Measurements from ENCODE around the gene RPS15. TPM values are rescaled to one million over a fixed set of nuclear protein-coding genes. Genes with fewer than 3 reads are reported as not detected.

Gene RPS15
- polyA plus RNA-seq, 1 of the 3 experiments (the other 2 are of a cell fraction) = 3,749 TPM

DNA sequence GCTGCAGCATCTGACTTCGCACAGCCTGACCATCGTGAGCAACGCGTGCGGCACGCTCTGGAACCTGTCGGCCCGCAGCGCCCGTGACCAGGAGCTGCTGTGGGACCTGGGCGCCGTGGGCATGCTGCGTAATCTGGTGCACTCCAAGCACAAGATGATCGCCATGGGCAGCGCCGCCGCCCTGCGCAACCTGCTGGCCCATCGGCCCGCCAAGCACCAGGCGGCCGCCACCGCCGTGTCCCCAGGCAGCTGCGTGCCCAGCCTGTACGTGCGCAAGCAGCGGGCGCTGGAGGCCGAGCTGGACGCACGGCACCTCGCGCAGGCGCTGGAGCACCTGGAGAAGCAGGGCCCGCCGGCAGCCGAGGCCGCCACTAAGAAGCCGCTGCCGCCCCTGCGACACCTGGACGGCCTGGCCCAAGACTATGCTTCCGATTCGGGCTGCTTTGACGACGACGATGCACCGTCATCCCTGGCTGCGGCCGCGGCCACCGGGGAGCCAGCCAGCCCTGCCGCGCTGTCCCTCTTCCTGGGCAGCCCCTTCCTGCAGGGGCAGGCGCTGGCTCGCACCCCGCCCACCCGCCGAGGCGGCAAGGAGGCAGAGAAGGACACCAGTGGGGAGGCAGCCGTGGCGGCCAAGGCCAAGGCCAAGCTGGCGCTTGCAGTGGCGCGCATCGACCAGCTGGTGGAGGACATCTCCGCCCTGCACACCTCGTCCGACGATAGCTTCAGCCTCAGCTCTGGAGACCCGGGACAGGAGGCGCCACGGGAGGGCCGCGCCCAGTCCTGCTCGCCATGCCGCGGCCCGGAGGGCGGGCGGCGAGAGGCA lies 27.2 kb downstream of the RPS15 start:
- H3K36me3 ChIP-seq (replicated peaks in 1 of 2; ENCODE audit: control insufficient read depth in 1 of 2, insufficient read depth in 2 of 2, low read length in 1 of 2) = peaks cover 4 to 24% of the 10 kb centered on the region in 2 experiments
- H3K4me2 ChIP-seq = no peak overlapping the region
- H3K9ac ChIP-seq = no peak overlapping the region
- TF ChIP-seq EZH2phosphoT487 (IDR thresholded peaks at IDR 0.05; ENCODE audit: borderline replicate concordance, low read depth) (no peak), TCF12 (IDR thresholded peaks at IDR 0.05) (no peak), POLR2AphosphoS5 (IDR thresholded peaks at IDR 0.05; ENCODE audit: low read depth, low read length) (no peak), RAD21 (IDR thresholded peaks at IDR 0.05; ENCODE audit: low read length) (no peak), SMC3 (IDR thresholded peaks at IDR 0.05; ENCODE audit: low read depth, low read length) (no peak), RFX5 (IDR thresholded peaks at IDR 0.05; ENCODE audit: low read length) (no peak), SIN3A (IDR thresholded peaks at IDR 0.05; ENCODE audit: borderline replicate concordance, low read depth, low read length) (no peak), NRF1 (IDR thresholded peaks at IDR 0.05; ENCODE audit: low read depth, low read length) (no peak), ELF1 (IDR thresholded peaks at IDR 0.05) (no peak), JUND (IDR thresholded peaks at IDR 0.05) (no peak)
- TF ChIP-seq, protein P1, sequence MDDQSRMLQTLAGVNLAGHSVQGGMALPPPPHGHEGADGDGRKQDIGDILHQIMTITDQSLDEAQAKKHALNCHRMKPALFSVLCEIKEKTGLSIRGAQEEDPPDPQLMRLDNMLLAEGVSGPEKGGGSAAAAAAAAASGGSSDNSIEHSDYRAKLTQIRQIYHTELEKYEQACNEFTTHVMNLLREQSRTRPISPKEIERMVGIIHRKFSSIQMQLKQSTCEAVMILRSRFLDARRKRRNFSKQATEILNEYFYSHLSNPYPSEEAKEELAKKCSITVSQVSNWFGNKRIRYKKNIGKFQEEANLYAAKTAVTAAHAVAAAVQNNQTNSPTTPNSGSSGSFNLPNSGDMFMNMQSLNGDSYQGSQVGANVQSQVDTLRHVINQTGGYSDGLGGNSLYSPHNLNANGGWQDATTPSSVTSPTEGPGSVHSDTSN (IDR thresholded peaks at IDR 0.05) = no peak
- TF ChIP-seq, protein P2, sequence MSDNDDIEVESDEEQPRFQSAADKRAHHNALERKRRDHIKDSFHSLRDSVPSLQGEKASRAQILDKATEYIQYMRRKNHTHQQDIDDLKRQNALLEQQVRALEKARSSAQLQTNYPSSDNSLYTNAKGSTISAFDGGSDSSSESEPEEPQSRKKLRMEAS (IDR thresholded peaks at IDR 0.05; ENCODE audit: low read depth) = no peak
- TF ChIP-seq, protein P3, sequence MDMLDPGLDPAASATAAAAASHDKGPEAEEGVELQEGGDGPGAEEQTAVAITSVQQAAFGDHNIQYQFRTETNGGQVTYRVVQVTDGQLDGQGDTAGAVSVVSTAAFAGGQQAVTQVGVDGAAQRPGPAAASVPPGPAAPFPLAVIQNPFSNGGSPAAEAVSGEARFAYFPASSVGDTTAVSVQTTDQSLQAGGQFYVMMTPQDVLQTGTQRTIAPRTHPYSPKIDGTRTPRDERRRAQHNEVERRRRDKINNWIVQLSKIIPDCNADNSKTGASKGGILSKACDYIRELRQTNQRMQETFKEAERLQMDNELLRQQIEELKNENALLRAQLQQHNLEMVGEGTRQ (IDR thresholded peaks at IDR 0.05; ENCODE audit: borderline replicate concordance, low read depth, low read length) = no peak
- H3F3A ChIP-seq (replicated peaks; ENCODE audit: insufficient read depth) = peaks cover 3% of the 10 kb centered on the region
- H3K9me3 ChIP-seq = no peaks in the 10 kb centered on the region
- WGBS (ENCODE audit: low lambda C conversion rate) = 96% methylated on average over 18 of the region's 83 CpGs
- no peak for DNase-seq
- H3K4me3 ChIP-seq (ENCODE audit: low read depth in 2 of 2, low read length in 1 of 2) = no peak overlapping the region
- POLR2A ChIA-PET = interaction anchor here (0.7 kb wide), 1 partner anchor 11 kb away, joined by 5 read pairs; no protein-coding TSS in a partner anchor
- H3K79me2 ChIP-seq (ENCODE audit: insufficient read depth) = no peaks in the 10 kb centered on the region
- H3K27ac ChIP-seq (ENCODE audit: low read depth in 2 of 2, low read length in 1 of 2) = no peak overlapping the region
- no peaks in the 10 kb centered on the region for H3K4me1 ChIP-seq (ENCODE audit: control insufficient read depth in 1 of 2, insufficient read depth in 2 of 2, low read depth in 1 of 2, low read length in 1 of 2)
- no peaks in the 10 kb centered on the region for H3K27me3 ChIP-seq (ENCODE audit: insufficient read depth)
- CTCF ChIA-PET = interaction anchor here (0.6 to 1.2 kb wide), 2 partner anchors 11 to 20 kb away, joined by 3 read pairs; no protein-coding TSS in a partner anchor
- no peak overlapping the region for H2AFZ ChIP-seq (ENCODE audit: low read depth)
- 0 out of 2 replicates have a peak, but pooled peaks cover 4% of the 10 kb centered on the region for H4K20me1 ChIP-seq (ENCODE audit: insufficient read depth)
- no peaks in the 10 kb centered on the region for H3K9me2 ChIP-seq

DNA sequence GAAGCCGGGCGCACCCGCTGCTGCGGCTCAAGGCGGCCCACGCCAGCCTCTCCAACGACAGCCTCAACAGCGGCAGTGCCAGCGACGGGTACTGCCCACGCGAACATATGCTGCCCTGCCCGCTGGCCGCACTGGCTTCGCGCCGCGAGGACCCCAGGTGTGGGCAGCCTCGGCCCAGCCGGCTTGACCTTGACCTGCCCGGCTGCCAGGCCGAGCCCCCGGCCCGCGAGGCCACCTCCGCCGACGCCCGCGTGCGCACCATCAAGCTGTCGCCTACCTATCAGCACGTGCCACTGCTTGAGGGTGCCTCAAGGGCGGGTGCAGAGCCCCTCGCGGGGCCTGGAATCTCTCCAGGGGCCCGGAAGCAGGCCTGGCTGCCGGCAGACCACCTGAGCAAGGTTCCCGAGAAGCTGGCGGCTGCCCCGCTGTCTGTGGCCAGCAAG lies 27.8 kb downstream of the RPS15 start:
- Histone ChIP-seq H2AFZ (ENCODE audit: low read depth) (no peak overlapping the region), H3K27me3 (ENCODE audit: insufficient read depth) (no peaks in the 10 kb centered on the region), H3K9me3 (no peaks in the 10 kb centered on the region), H3K4me1 (ENCODE audit: control insufficient read depth in 1 of 2, insufficient read depth in 2 of 2, low read depth in 1 of 2, low read length in 1 of 2) (no peaks in the 10 kb centered on the region), H3K4me2 (no peak overlapping the region), H3K79me2 (ENCODE audit: insufficient read depth) (peaks cover 2% of the 10 kb centered on the region; the same call in 1 of the 2 replicates), H3K9me2 (no peaks in the 10 kb centered on the region), H3F3A (replicated peaks; ENCODE audit: insufficient read depth) (peaks cover 3% of the 10 kb centered on the region), H4K20me1 (ENCODE audit: insufficient read depth) (0 out of 2 replicates have a peak, but pooled peaks cover 4% of the 10 kb centered on the region), H3K36me3 (replicated peaks in 1 of 2; ENCODE audit: control insufficient read depth in 1 of 2, insufficient read depth in 2 of 2, low read length in 1 of 2) (peaks cover 0 to 20% of the 10 kb centered on the region in 2 experiments), H3K4me3 (ENCODE audit: low read depth in 2 of 2, low read length in 1 of 2) (no peak overlapping the region), H3K27ac (ENCODE audit: low read depth in 2 of 2, low read length in 1 of 2) (no peak overlapping the region), H3K9ac (no peak overlapping the region)
- ChIA-PET CTCF (interaction anchor here (0.6 to 1.2 kb wide), 2 partner anchors 12 to 21 kb away, joined by 3 read pairs; no protein-coding TSS in a partner anchor), POLR2A (interaction anchor here (1.4 kb wide), 1 partner anchor 22 kb away, joined by 3 read pairs; no protein-coding TSS in a partner anchor)
- TF ChIP-seq FOSL2 (IDR thresholded peaks at IDR 0.05; ENCODE audit: borderline replicate concordance, low read depth) (no peak), FOXM1 (IDR thresholded peaks at IDR 0.05; ENCODE audit: low read depth) (no peak), CHD2 (IDR thresholded peaks at IDR 0.05; ENCODE audit: low read length, partially characterized antibody) (no peak), FOXJ3 (CRISPR knock-in tag; IDR thresholded peaks at IDR 0.05) (no peak), RXRA (IDR thresholded peaks at IDR 0.05; ENCODE audit: borderline replicate concordance, low read depth) (no peak), YY1 (IDR thresholded peaks at IDR 0.05; ENCODE audit: low read depth) (no peak), EP300 (IDR thresholded peaks at IDR 0.05; ENCODE audit: borderline replicate concordance in 1 of 2, low read depth in 1 of 2, low read length in 1 of 2) (no peak), SIN3A (IDR thresholded peaks at IDR 0.05; ENCODE audit: borderline replicate concordance, low read depth, low read length) (no peak), GATA2 (CRISPR knock-in tag; IDR thresholded peaks at IDR 0.05) (no peak), NFIC (IDR thresholded peaks at IDR 0.05; ENCODE audit: borderline replicate concordance) (no peak), GABPA (IDR thresholded peaks at IDR 0.05; ENCODE audit: low read depth) (no peak), TEAD4 (IDR thresholded peaks at IDR 0.05; ENCODE audit: borderline replicate concordance, insufficient read depth) (no peak), MEF2A (IDR thresholded peaks at IDR 0.05; ENCODE audit: borderline replicate concordance, low read depth) (no peak), POLR2AphosphoS5 (IDR thresholded peaks at IDR 0.05; ENCODE audit: low read depth, low read length) (no peak)
- TF ChIP-seq, protein P3 (IDR thresholded peaks at IDR 0.05; ENCODE audit: borderline replicate concordance, low read depth, low read length) = no peak
- TF ChIP-seq, protein P2 (IDR thresholded peaks at IDR 0.05; ENCODE audit: low read depth) = no peak
- DNase-seq = no peak
- WGBS (ENCODE audit: low lambda C conversion rate) = 80% methylated on average over 3 of the region's 41 CpGs

Measured in SK-N-SH (cell line).